ENCODE data around the gene GLRX2.

The GLRX2 gene

DNA sequence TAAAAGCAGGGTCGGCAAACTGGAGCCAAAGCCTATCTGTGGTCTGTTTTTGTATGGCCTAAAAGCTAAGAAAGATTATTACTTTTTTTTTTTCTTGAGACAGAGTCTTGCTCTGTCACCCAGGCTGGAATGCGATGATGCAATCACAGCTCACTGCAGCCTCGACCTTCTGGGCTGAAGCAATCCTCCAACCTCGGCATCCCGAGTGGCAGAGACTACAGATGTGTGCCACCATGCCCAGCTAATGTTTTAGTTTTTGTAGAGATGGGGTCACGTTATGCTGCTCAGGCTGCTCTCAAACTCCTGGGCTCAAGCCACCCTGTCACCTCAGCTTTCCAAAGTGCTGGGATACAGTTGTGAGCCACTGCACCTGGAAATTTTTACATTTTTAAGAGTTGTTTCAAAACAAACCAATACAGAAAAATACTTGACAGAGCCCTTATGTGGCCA is 6.5 kb upstream of the GLRX2 start:
- no CpG with 5 or more reads among the region's 6 CpGs for WGBS (ENCODE audit: insufficient coverage, insufficient read length)
- Histone ChIP-seq H3K27me3 (ENCODE audit: control insufficient read depth, insufficient read depth, low read length) (no peaks in the 10 kb centered on the region), H3K4me3 (ENCODE audit: low read length) (no peak overlapping the region; the same call in 1 of the 2 replicates), H3K27ac (ENCODE audit: low read length) (no peak overlapping the region), H3K9me3 (ENCODE audit: control insufficient read depth, insufficient read depth, low read length) (no peaks in the 10 kb centered on the region; the same call in 1 of the 2 replicates), H3K4me1 (ENCODE audit: control insufficient read depth, insufficient read depth, low read length) (peaks cover 8% of the 10 kb centered on the region), H3K36me3 (ENCODE audit: control insufficient read depth, insufficient read depth, low read length) (no peaks in the 10 kb centered on the region)
- DNase-seq (ENCODE audit: low read depth, low spot score): no peak

DNA sequence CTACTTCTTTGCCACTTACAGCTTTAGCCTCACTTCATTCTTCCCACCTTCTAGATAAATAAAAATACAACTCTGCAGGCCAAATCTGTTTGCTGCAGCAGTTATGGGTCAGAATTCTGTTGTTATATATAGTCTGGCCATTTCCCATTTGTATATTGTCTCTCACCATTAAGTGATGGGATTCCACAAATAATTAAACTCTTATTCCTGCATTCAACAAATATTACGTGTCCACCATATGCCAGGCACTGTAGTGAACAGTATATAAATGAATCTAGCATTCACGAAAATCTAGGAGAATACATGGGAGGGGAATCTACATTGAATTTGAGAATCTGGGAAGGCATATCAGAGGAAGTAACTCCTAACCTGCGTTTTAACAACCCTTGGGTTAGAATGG is 5.7 kb upstream of the GLRX2 start:
- no peaks in the 10 kb centered on the region for H3K36me3 ChIP-seq (ENCODE audit: control insufficient read depth, insufficient read depth, low read length)
- no peaks in the 10 kb centered on the region; the same call in 1 of the 2 replicates for H3K9me3 ChIP-seq (ENCODE audit: control insufficient read depth, insufficient read depth, low read length)
- H3K4me1 ChIP-seq (ENCODE audit: control insufficient read depth, insufficient read depth, low read length): peaks cover 8% of the 10 kb centered on the region
- no peaks in the 10 kb centered on the region for H3K27me3 ChIP-seq (ENCODE audit: control insufficient read depth, insufficient read depth, low read length)
- no CpG with 5 or more reads among the region's 3 CpGs for WGBS (ENCODE audit: insufficient coverage, insufficient read length)
- no peak for DNase-seq (ENCODE audit: low read depth, low spot score)
- H3K27ac ChIP-seq (ENCODE audit: low read length): no peak overlapping the region
- no peak overlapping the region for H3K4me3 ChIP-seq (ENCODE audit: low read length)

DNA sequence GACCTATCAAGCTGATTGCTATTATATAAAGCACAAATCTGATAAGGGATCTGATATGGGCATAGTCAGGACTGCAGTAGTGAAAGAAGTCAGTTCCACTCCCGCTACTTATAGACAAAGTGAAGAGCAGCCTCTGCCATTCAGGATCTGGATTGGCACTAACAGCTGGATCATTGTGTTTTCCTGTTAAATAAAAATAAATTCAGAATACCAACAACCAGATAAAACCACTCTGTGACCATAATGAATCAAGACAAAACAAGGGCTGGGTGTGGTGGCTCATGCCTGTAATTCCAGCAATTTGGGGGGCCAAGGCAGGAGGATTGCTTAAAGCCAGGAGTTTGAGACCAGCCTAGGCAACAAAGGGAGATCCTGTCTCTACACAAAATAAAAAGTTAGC is 5.0 kb upstream of the GLRX2 start:
- peaks cover 8% of the 10 kb centered on the region for H3K4me1 ChIP-seq (ENCODE audit: control insufficient read depth, insufficient read depth, low read length)
- H3K27me3 ChIP-seq (ENCODE audit: control insufficient read depth, insufficient read depth, low read length): no peaks in the 10 kb centered on the region
- H3K36me3 ChIP-seq (ENCODE audit: control insufficient read depth, insufficient read depth, low read length): no peaks in the 10 kb centered on the region
- H3K9me3 ChIP-seq (ENCODE audit: control insufficient read depth, insufficient read depth, low read length): no peaks in the 10 kb centered on the region; the same call in 1 of the 2 replicates
- DNase-seq (ENCODE audit: low read depth, low spot score): no peak
- H3K4me3 ChIP-seq (ENCODE audit: low read length): no peak overlapping the region
- no peak overlapping the region for H3K27ac ChIP-seq (ENCODE audit: low read length)
- no CpG with 5 or more reads among the region's 1 CpG for WGBS (ENCODE audit: insufficient coverage, insufficient read length)

DNA sequence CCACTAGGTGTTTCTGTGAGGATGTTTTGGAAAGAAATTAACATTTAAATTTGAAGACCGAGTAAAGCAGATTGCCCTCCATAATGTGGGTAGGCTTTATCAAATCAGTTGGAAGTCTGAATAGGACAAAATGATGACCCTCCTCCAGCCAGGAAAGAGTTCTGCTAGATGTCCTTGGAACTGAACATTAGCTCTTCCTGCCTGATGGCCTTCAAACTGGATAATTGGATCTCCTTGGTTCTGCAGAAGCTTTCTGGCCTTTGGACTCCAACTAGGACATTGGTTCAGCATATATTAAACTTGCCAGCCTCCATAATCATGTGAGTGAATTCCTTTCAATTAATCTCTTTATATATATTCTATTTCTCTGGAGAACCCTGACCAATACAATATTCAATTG is 4.4 kb upstream of the GLRX2 start:
- Histone ChIP-seq H3K27me3 (ENCODE audit: control insufficient read depth, insufficient read depth, low read length) (no peaks in the 10 kb centered on the region), H3K9me3 (ENCODE audit: control insufficient read depth, insufficient read depth, low read length) (no peaks in the 10 kb centered on the region; the same call in 1 of the 2 replicates), H3K4me3 (ENCODE audit: low read length) (no peak overlapping the region), H3K4me1 (ENCODE audit: control insufficient read depth, insufficient read depth, low read length) (peaks cover 8% of the 10 kb centered on the region), H3K27ac (ENCODE audit: low read length) (no peak overlapping the region), H3K36me3 (ENCODE audit: control insufficient read depth, insufficient read depth, low read length) (no peaks in the 10 kb centered on the region)
- DNase-seq (ENCODE audit: low read depth, low spot score): no peak
- WGBS (ENCODE audit: insufficient coverage, insufficient read length): no CpG with 5 or more reads among the region's 1 CpG

DNA sequence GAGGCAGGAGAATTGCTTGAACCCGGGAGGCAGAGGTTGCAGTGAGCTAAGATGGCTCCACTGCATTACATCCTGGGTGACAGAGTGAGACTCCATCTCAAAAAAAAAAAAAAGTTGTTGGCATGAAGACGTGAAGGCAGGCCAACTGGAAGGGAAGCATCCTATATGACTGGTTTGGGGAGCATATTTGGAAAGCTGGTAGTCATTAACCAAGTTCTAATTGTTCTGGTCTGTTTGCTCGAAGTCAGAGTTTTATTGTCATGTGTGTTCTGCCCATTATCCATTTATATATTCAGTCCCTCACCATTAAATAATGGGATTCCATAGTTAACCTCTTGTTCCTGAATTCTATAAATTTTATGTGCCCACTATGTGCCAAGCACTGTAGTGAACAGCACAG is 3.3 kb upstream of the GLRX2 start:
- H3K27me3 ChIP-seq (ENCODE audit: control insufficient read depth, insufficient read depth, low read length): peaks cover 2% of the 10 kb centered on the region; the same call in 1 of the 2 replicates
- no peak for DNase-seq (ENCODE audit: low read depth, low spot score)
- H3K27ac ChIP-seq (ENCODE audit: low read length): no peak overlapping the region
- no peaks in the 10 kb centered on the region for H3K36me3 ChIP-seq (ENCODE audit: control insufficient read depth, insufficient read depth, low read length)
- peaks cover 5% of the 10 kb centered on the region for H3K4me1 ChIP-seq (ENCODE audit: control insufficient read depth, insufficient read depth, low read length)
- no peaks in the 10 kb centered on the region; the same call in 1 of the 2 replicates for H3K9me3 ChIP-seq (ENCODE audit: control insufficient read depth, insufficient read depth, low read length)
- no CpG with 5 or more reads among the region's 3 CpGs for WGBS (ENCODE audit: insufficient coverage, insufficient read length)
- no peak overlapping the region for H3K4me3 ChIP-seq (ENCODE audit: low read length)

DNA sequence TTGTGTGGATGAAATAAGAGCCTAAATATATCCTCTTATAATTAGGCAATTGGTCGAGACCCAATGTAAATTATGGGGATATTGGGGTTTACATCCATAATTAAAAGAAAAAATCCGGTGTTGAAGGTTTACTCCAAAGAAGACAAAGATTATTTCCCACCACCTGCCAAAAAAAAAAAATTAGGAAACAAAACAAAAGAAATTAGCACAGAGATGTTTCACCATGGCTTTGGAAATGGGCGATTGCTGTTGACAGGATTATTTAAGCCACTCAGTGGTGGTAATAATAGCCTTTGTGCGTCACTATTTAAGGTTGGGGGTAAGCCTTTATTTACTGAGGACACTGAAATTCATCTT is 585 bp upstream of the GLRX2 start:
- WGBS (ENCODE audit: insufficient coverage, insufficient read length): no CpG with 5 or more reads among the region's 4 CpGs
- Histone ChIP-seq H3K4me1 (ENCODE audit: control insufficient read depth, insufficient read depth, low read length) (no peaks in the 10 kb centered on the region), H3K9me3 (ENCODE audit: control insufficient read depth, insufficient read depth, low read length) (no peaks in the 10 kb centered on the region), H3K4me3 (ENCODE audit: low read length) (peak overlapping the region; percentile 58; the same call in 1 of the 2 replicates), H3K27ac (ENCODE audit: low read length) (no peak overlapping the region), H3K27me3 (ENCODE audit: control insufficient read depth, insufficient read depth, low read length) (peaks cover 2% of the 10 kb centered on the region; the same call in 1 of the 2 replicates), H3K36me3 (ENCODE audit: control insufficient read depth, insufficient read depth, low read length) (no peaks in the 10 kb centered on the region)
- no peak for DNase-seq (ENCODE audit: low read depth, low spot score)

DNA sequence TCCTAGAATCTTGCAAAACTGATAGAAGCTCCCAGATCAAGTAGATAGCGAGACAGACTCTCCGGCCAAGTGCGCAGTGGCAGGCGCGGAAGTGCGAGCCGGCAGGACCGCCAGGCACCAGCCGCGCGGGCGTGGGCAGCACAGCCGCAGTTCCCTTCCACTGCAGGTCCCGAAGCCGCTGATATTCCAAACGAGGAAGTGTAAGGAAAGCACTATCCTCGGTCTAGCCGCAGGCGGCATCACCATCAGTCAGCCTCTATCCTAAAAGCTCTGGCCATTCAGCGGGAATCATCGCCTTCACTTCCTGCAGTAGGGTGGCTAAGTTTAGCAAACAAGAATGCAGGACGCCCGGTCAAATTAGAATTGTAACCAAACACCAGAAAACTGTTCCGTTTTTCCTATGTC is 710 bp downstream of the GLRX2 start:
- DNase-seq (ENCODE audit: low read depth, low spot score): no peak
- H3K4me3 ChIP-seq (ENCODE audit: low read length): peak overlapping the region; percentile 58; the same call in 1 of the 2 replicates
- peaks cover 2% of the 10 kb centered on the region; the same call in 1 of the 2 replicates for H3K27me3 ChIP-seq (ENCODE audit: control insufficient read depth, insufficient read depth, low read length)
- no peaks in the 10 kb centered on the region for H3K36me3 ChIP-seq (ENCODE audit: control insufficient read depth, insufficient read depth, low read length)
- H3K4me1 ChIP-seq (ENCODE audit: control insufficient read depth, insufficient read depth, low read length): no peaks in the 10 kb centered on the region
- no peak overlapping the region for H3K27ac ChIP-seq (ENCODE audit: low read length)
- WGBS (ENCODE audit: insufficient coverage, insufficient read length): no CpG with 5 or more reads among the region's 24 CpGs
- no peaks in the 10 kb centered on the region for H3K9me3 ChIP-seq (ENCODE audit: control insufficient read depth, insufficient read depth, low read length)

DNA sequence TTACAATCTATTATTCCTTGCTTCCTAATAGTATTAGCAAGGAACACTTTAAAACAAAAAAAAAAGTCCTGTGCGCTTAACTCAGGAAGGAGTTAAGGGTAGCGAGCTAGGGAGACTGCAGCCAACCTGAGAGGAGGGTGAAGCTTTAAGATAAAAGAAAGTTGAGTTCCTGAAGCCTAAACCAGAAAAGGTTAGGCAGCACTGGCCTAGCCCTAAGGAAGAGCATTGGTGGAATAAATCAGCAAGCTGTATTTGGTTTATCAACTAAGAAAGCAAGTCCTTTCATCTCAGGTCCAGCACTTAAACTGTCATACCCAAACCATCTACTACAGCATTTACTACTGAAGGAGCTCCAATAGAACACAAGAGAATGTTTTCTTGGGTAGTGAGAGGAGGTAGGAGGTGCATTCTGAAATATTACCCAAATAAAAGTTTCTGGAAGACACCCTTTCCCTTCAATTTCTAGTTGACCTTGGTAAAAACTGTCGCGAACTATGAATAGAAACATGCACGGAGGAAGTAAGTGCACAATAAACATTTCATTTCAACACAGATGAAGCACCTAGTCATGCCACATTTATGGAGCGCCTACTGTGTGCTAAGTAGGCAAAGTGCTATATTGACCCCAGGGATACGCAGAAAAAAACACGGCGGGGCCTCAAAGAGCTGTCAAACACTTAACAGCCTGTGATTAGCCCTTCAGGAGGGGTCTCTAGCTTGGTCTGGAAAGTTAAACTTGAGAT is 1.3 kb downstream of the GLRX2 start:
- Histone ChIP-seq H3K36me3 (ENCODE audit: control insufficient read depth, insufficient read depth, low read length) (no peaks in the 10 kb centered on the region), H3K4me3 (ENCODE audit: low read length) (peak overlapping the region; percentile 58; the same call in 1 of the 2 replicates), H3K27ac (ENCODE audit: low read length) (no peak overlapping the region), H3K27me3 (ENCODE audit: control insufficient read depth, insufficient read depth, low read length) (peaks cover 2% of the 10 kb centered on the region; the same call in 1 of the 2 replicates), H3K4me1 (ENCODE audit: control insufficient read depth, insufficient read depth, low read length) (no peaks in the 10 kb centered on the region), H3K9me3 (ENCODE audit: control insufficient read depth, insufficient read depth, low read length) (no peaks in the 10 kb centered on the region)
- DNase-seq (ENCODE audit: low read depth, low spot score): no peak
- WGBS (ENCODE audit: insufficient coverage, insufficient read length): no CpG with 5 or more reads among the region's 9 CpGs

DNA sequence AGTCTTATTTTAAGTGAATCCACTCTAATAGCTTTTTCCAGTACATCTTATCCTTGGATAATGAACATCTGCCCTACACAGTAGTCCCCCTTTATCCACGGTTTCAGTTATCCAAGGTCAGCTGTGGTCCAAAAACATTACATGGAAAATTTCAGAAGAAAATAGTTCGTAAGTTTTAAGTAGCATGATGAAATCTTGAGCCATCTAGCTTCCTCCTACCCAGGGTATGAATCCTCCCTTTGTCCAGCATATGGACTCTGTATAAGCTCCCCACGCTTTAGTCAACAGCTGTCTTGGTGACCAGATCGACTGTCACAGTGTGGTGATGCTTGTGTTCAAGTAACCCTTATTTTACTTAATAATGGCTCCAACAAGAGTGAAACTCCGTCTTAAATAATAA is 2.6 kb downstream of the GLRX2 start:
- Histone ChIP-seq H3K9me3 (ENCODE audit: control insufficient read depth, insufficient read depth, low read length) (no peaks in the 10 kb centered on the region), H3K4me3 (ENCODE audit: low read length) (no peak overlapping the region), H3K27me3 (ENCODE audit: control insufficient read depth, insufficient read depth, low read length) (peaks cover 2% of the 10 kb centered on the region; the same call in 1 of the 2 replicates), H3K27ac (ENCODE audit: low read length) (no peak overlapping the region), H3K36me3 (ENCODE audit: control insufficient read depth, insufficient read depth, low read length) (no peaks in the 10 kb centered on the region), H3K4me1 (ENCODE audit: control insufficient read depth, insufficient read depth, low read length) (no peaks in the 10 kb centered on the region)
- no peak for DNase-seq (ENCODE audit: low read depth, low spot score)
- WGBS (ENCODE audit: insufficient coverage, insufficient read length): no CpG with 5 or more reads among the region's 5 CpGs

DNA sequence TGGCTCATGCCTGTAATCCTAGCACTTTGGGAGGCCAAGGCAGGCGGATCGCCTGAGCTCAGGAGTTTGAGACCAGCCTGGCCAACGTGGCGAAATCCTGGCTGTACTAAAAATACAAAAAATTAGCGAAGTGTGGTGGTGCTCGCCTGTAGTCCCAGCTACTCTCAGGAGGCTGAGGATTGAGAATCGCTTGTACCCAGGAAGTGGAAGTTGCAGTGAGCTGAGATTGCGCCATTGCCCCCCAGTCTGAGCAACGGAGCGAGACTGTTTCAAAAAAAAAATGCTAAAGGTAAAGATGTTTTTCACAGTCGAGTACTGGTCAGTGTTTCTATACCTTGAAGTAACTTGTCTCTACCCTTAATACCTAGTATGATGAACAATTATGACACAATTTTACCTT is 11.1 kb downstream of the GLRX2 start:
- Histone ChIP-seq H3K27me3 (ENCODE audit: control insufficient read depth, insufficient read depth, low read length) (no peaks in the 10 kb centered on the region), H3K9me3 (ENCODE audit: control insufficient read depth, insufficient read depth, low read length) (no peaks in the 10 kb centered on the region), H3K4me1 (ENCODE audit: control insufficient read depth, insufficient read depth, low read length) (no peaks in the 10 kb centered on the region), H3K27ac (ENCODE audit: low read length) (no peak overlapping the region), H3K4me3 (ENCODE audit: low read length) (no peak overlapping the region), H3K36me3 (ENCODE audit: control insufficient read depth, insufficient read depth, low read length) (no peaks in the 10 kb centered on the region)
- DNase-seq (ENCODE audit: low read depth, low spot score): no peak
- WGBS (ENCODE audit: insufficient coverage, insufficient read length): no CpG with 5 or more reads among the region's 11 CpGs

DNA sequence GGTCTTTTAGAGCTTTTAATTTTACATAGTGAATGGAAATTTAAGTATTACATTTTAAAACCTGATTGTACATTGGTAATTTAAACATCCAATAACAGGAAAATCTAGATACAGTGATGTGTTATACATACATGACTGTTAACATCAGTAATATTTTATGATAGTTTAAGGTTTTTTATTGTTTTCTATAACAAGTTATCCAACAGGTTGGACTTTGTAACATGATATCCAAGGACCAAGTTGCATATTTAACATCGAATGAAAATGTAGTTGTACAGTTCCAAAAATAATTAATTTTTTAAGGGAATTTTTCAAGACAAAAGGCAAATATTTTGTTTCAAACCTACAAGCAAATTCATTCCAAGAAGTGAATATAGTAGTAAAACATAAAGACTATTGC is 14.3 kb downstream of the GLRX2 start:
- DNase-seq (ENCODE audit: low read depth, low spot score): no peak
- no CpG with 5 or more reads among the region's 1 CpG for WGBS (ENCODE audit: insufficient coverage, insufficient read length)
- H3K4me3 ChIP-seq (ENCODE audit: low read length): no peak overlapping the region
- no peaks in the 10 kb centered on the region for H3K36me3 ChIP-seq (ENCODE audit: control insufficient read depth, insufficient read depth, low read length)
- H3K27ac ChIP-seq (ENCODE audit: low read length): no peak overlapping the region
- H3K27me3 ChIP-seq (ENCODE audit: control insufficient read depth, insufficient read depth, low read length): no peaks in the 10 kb centered on the region
- no peaks in the 10 kb centered on the region for H3K4me1 ChIP-seq (ENCODE audit: control insufficient read depth, insufficient read depth, low read length)
- no peaks in the 10 kb centered on the region for H3K9me3 ChIP-seq (ENCODE audit: control insufficient read depth, insufficient read depth, low read length)
